K562 (cell line): ENCODE measurements around the gene GPR153. TPM values are rescaled to one million over a fixed set of nuclear protein-coding genes. Genes with fewer than 3 reads are reported as not detected.

Experiments used
- CBFA2T3 ChIP-seq: fragments of 450-650 bp; IDR thresholded peaks from 2 replicates; pipeline ENCODE4 v1.6.1; 2017
- CBFB ChIP-seq: sonication (generic); formaldehyde crosslinking; IDR thresholded peaks from 2 replicates; pipeline ENCODE4 v1.4.0; 2020; ENCODE audit warnings: mild to moderate bottlenecking, missing genetic modification reagents
- CHD7 ChIP-seq: fragments of 200-600 bp; sonication (generic); IDR thresholded peaks from one replicate; pipeline ENCODE4 v1.6.1; 2012; ENCODE audit warnings: mild to moderate bottlenecking, low read depth, low read length, inconsistent platforms
- ESRRA ChIP-seq: fragments of 450-650 bp; IDR thresholded peaks from 2 replicates; pipeline ENCODE4 v1.6.1; 2014; ENCODE audit warnings: low read depth, mild to moderate bottlenecking, moderate library complexity, borderline replicate concordance
- ETV5 ChIP-seq: sonication (generic); formaldehyde crosslinking; IDR thresholded peaks from 2 replicates; pipeline ENCODE4 v1.4.0; 2020; ENCODE audit warnings: low read depth, mild to moderate bottlenecking, missing genetic modification reagents
- FOXJ3 ChIP-seq: sonication (generic); formaldehyde crosslinking; IDR thresholded peaks from 2 replicates; pipeline ENCODE4 v1.4.0; 2020; ENCODE audit warnings: mild to moderate bottlenecking, missing genetic modification reagents
- RB1 ChIP-seq: fragments of 450-650 bp; IDR thresholded peaks from 2 replicates; pipeline ENCODE4 v1.6.1; 2017; ENCODE audit warnings: low read depth, mild to moderate bottlenecking
- SMC3 ChIP-seq: conservative IDR thresholded peaks from 2 replicates; pipeline ENCODE4 v1.6.1; 2011; ENCODE audit warnings: low read depth, low read length, improper control_type of control experiment; ENCODE audit not compliant: insufficient read depth
- ZNF121 ChIP-seq: sonication (generic); formaldehyde crosslinking; conservative IDR thresholded peaks from 2 replicates; pipeline ENCODE4 v1.8.0; 2022; ENCODE audit warnings: missing genetic modification reagents
- polyA plus RNA-seq, 8 experiments: library from polyadenylated mRNA; depleted of rRNA in 4 of 8; stranded (reverse) in 5 of 8; unstranded in 3 of 8; fragments of >200 nt; fragmentation: Nextera tagmentation in 2 of 8; fragmentation: Illumina TruSeq in 1 of 8; extraction: Ambion mirVana in 2 of 8; extraction: Trizol in 1 of 8; gene quantifications; 2 replicates each; pipeline versions ENCODE4 v1.2.1 to v1.2.3, GENCODE V29; 2011 to 2014; ENCODE audit warnings: inconsistent platforms in 1 of 8, missing spikeins in 1 of 8
- total RNA-seq, 7 experiments: library from RNA; depleted of rRNA in 6 of 7; stranded (reverse); fragments of >200 nt in 6 of 7; fragmentation: Illumina TruSeq in 2 of 7; extraction: Trizol in 2 of 7; gene quantifications; 2 replicates each; pipeline versions ENCODE4 v1.2.1 to v1.2.3, GENCODE V29; 2011 to 2021; ENCODE audit warnings: low replicate concordance in 1 of 7
- TF ChIP-seq, protein P1 (sequence below): sonication (generic); formaldehyde crosslinking; IDR thresholded peaks from 2 replicates; pipeline ENCODE4 v1.8.0; 2023; ENCODE audit warnings: mild to moderate bottlenecking, missing genetic modification reagents
- TF ChIP-seq, protein P2 (sequence below): fragments of 250-450 bp; sonication (Bioruptor Pico); IDR thresholded peaks from 2 replicates; pipeline ENCODE4 v1.4.0; 2020; ENCODE audit warnings: mild to moderate bottlenecking, moderate library complexity, borderline replicate concordance

GPR153 gene
- total and polyA plus RNA-seq, 9 of the 15 experiments (the other 6 are each of a cell fraction or from before 2014, with no cell fraction given) = 0.01 to 1.5 (median 0.51) TPM

DNA sequence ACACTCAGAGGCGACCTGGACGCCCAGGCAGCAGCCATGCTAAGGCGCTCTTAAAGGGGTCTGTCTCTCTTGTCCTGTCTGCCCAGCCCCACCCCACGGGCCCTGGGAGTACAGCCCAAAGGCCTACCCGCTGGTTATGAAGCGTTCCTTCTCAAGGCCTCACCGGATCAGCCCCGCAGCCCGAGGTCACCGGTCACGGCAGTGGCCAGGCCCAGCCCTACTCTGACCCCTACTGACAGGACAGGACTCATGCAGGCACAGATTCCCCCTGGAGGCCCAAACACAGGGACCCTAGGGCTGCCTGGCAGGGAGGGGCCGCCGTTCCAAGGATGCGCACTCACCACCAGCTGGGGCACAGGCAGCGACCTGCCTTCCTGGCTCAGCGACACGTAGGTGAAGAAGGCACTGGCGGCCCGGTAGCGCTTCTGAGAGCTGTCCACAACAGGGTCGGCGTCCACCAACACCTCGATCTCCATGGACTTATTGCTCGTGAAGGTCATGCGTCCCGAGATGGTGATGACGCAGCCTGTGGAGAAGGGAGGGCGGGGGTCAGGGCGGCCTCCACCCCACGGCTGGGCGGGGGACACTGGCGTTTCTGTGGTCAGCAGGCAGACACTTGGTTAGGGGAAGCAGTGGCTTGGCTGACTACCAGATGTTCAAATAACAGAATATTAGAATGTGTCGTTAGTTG, 20.0 kb upstream of the GPR153 start (continued):
- no peak for TF ChIP-seq CHD7
- TF ChIP-seq CBFB = no peak
- TF ChIP-seq, protein P1, sequence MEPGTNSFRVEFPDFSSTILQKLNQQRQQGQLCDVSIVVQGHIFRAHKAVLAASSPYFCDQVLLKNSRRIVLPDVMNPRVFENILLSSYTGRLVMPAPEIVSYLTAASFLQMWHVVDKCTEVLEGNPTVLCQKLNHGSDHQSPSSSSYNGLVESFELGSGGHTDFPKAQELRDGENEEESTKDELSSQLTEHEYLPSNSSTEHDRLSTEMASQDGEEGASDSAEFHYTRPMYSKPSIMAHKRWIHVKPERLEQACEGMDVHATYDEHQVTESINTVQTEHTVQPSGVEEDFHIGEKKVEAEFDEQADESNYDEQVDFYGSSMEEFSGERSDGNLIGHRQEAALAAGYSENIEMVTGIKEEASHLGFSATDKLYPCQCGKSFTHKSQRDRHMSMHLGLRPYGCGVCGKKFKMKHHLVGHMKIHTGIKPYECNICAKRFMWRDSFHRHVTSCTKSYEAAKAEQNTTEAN (CRISPR knock-in tag) = no peak
- 0 out of 2 replicates have a peak, but pooled peaks have one; percentile 39 for TF ChIP-seq ESRRA
- TF ChIP-seq ZNF121 = peak; percentile 67; the same call in 1 of the 2 replicates
- no peak for TF ChIP-seq ETV5 (CRISPR knock-in tag)
- TF ChIP-seq RB1 = peak; percentile 31; the same call in 1 of the 2 replicates
- TF ChIP-seq FOXJ3 (CRISPR knock-in tag) = no peak
- TF ChIP-seq SMC3 = peak; percentile 26; the same call in 1 of the 2 replicates
- TF ChIP-seq, protein P2, sequence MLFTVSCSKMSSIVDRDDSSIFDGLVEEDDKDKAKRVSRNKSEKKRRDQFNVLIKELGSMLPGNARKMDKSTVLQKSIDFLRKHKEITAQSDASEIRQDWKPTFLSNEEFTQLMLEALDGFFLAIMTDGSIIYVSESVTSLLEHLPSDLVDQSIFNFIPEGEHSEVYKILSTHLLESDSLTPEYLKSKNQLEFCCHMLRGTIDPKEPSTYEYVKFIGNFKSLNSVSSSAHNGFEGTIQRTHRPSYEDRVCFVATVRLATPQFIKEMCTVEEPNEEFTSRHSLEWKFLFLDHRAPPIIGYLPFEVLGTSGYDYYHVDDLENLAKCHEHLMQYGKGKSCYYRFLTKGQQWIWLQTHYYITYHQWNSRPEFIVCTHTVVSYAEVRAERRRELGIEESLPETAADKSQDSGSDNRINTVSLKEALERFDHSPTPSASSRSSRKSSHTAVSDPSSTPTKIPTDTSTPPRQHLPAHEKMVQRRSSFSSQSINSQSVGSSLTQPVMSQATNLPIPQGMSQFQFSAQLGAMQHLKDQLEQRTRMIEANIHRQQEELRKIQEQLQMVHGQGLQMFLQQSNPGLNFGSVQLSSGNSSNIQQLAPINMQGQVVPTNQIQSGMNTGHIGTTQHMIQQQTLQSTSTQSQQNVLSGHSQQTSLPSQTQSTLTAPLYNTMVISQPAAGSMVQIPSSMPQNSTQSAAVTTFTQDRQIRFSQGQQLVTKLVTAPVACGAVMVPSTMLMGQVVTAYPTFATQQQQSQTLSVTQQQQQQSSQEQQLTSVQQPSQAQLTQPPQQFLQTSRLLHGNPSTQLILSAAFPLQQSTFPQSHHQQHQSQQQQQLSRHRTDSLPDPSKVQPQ = no peak
- no peak for TF ChIP-seq CBFA2T3
